Measurements from ENCODE around the gene HMOX1. TPM values are rescaled to one million over a fixed set of nuclear protein-coding genes. Genes with fewer than 3 reads are reported as not detected.

HMOX1 gene
- total RNA-seq, 2 donors from 2014 or later = 31.0 to 50.3 TPM

- no peaks in the 10 kb centered on the region for H3K27me3 ChIP-seq
- H3K9ac ChIP-seq (ENCODE audit: low read depth in 2 of 2, low read length in 2 of 2) = no peak overlapping the region
- intact Hi-C loops (cut with DNase I) = loop anchor here (10.0 kb wide), 1 partner anchor 685 kb away; no protein-coding TSS in a partner anchor
- H3K4me3 ChIP-seq = no peak overlapping the region
- H3K36me3 ChIP-seq = no peaks in the 10 kb centered on the region
- no peak overlapping the region for H3K27ac ChIP-seq
- TF ChIP-seq CTCF (IDR thresholded peaks at IDR 0.05) = no peak
- H3K4me1 ChIP-seq = no peaks in the 10 kb centered on the region
- DNase-seq = no peak
- H3K9me3 ChIP-seq = no peaks in the 10 kb centered on the region
Measured at GRCh38 chr22:35439365-35439717, 58.4 kb downstream of the HMOX1 start.

GRCh38 chr22:35440129-35440528 lies 59.2 kb downstream of the HMOX1 start:
- no peaks in the 10 kb centered on the region for H3K36me3 ChIP-seq
- intact Hi-C loops (cut with DNase I) = no loop called here
- H3K4me3 ChIP-seq = no peak overlapping the region
- H3K4me1 ChIP-seq = no peaks in the 10 kb centered on the region
- H3K27ac ChIP-seq = no peak overlapping the region
- H3K9me3 ChIP-seq = no peaks in the 10 kb centered on the region
- H3K27me3 ChIP-seq = no peaks in the 10 kb centered on the region
- H3K9ac ChIP-seq (ENCODE audit: low read depth in 2 of 2, low read length in 2 of 2) = no peak overlapping the region
- DNase-seq = no peak
- TF ChIP-seq CTCF (IDR thresholded peaks at IDR 0.05) = no peak

GRCh38 chr22:35441489-35442100 lies 60.7 kb downstream of the HMOX1 start:
- intact Hi-C loops (cut with DNase I) = no loop called here
- H3K27me3 ChIP-seq = no peaks in the 10 kb centered on the region
- no peak overlapping the region for H3K4me3 ChIP-seq
- no peak for DNase-seq
- TF ChIP-seq CTCF (IDR thresholded peaks at IDR 0.05) = no peak
- H3K4me1 ChIP-seq = no peaks in the 10 kb centered on the region
- H3K36me3 ChIP-seq = no peaks in the 10 kb centered on the region
- no peak overlapping the region for H3K9ac ChIP-seq (ENCODE audit: low read depth in 2 of 2, low read length in 2 of 2)
- no peak overlapping the region for H3K27ac ChIP-seq
- H3K9me3 ChIP-seq = no peaks in the 10 kb centered on the region

- H3K4me3 ChIP-seq = no peak overlapping the region
- no peaks in the 10 kb centered on the region for H3K27me3 ChIP-seq
- no peak for DNase-seq
- no peak overlapping the region for H3K9ac ChIP-seq (ENCODE audit: low read depth in 2 of 2, low read length in 2 of 2)
- no peaks in the 10 kb centered on the region for H3K36me3 ChIP-seq
- no peak overlapping the region for H3K27ac ChIP-seq
- no peaks in the 10 kb centered on the region for H3K9me3 ChIP-seq
- no peaks in the 10 kb centered on the region for H3K4me1 ChIP-seq
- TF ChIP-seq CTCF (IDR thresholded peaks at IDR 0.05) = no peak
- intact Hi-C loops (cut with DNase I) = no loop called here
Measured at GRCh38 chr22:35442471-35442870, 61.6 kb downstream of the HMOX1 start.

- no peak overlapping the region for H3K9ac ChIP-seq (ENCODE audit: low read depth in 2 of 2, low read length in 2 of 2)
- TF ChIP-seq CTCF (IDR thresholded peaks at IDR 0.05) = no peak
- no peak overlapping the region for H3K4me3 ChIP-seq
- no peaks in the 10 kb centered on the region for H3K27me3 ChIP-seq
- H3K36me3 ChIP-seq = no peaks in the 10 kb centered on the region
- H3K9me3 ChIP-seq = no peaks in the 10 kb centered on the region
- H3K4me1 ChIP-seq = no peaks in the 10 kb centered on the region
- H3K27ac ChIP-seq = no peak overlapping the region
- no peak for DNase-seq
- intact Hi-C loops (cut with DNase I) = no loop called here
Measured at GRCh38 chr22:35443338-35443737, 62.4 kb downstream of the HMOX1 start.

Small RNA genes within 50 kb of the gene (microRNA-seq; reads per million reads assigned to microRNA genes)
- gene MIR3909 (14.3 reads per million, percentile 23 among the genes with 10 or more reads in this experiment), gene MIR6069 (not detected)

Other genes starting within 250 kb of the HMOX1 start
- 10 to 100 TPM; 18.6 to 23.9 TPM for gene HMGXB4, start 123.6 kb upstream of the HMOX1 start, total RNA-seq
- gene TOM1, start 81.2 kb upstream of the HMOX1 start, total RNA-seq = 10 to 100 TPM; 43.0 to 60.3 TPM
- gene MCM5, start 19.0 kb downstream of the HMOX1 start, total RNA-seq = 100 to 1,000 TPM in 1 of 2 donors, 10 to 100 TPM in 1; 33.0 to 120 TPM
- gene RASD2, start 159.7 kb downstream of the HMOX1 start, total RNA-seq = 10 to 100 TPM in 1 of 2 donors, 1 to 10 TPM in 1; 4.2 to 10.2 TPM
- 1 to 10 TPM; 2.9 to 8.8 TPM for gene MB, start 236.2 kb downstream of the HMOX1 start, total RNA-seq